GM12878 (cell line): ENCODE measurements around the gene ENAH. TPM values are rescaled to one million over a fixed set of nuclear protein-coding genes. Genes with fewer than 3 reads are reported as not detected.

Experiments used
- ATAC-seq: fragments of 200-7000 bp; cut with Tn5 transposase; 3 replicates; pipeline ENCODE4 v1.9.1; 2020; ENCODE audit warnings: mild to moderate bottlenecking, moderate library complexity
- BruUV-seq: library from RNA; stranded (reverse); fragments of 400-500 nt; replicated peaks from 2 replicates; lab custom pipeline; 2021; lab: Mats Ljungman, UMichigan
- CTCF ChIA-PET: fragments of 300-600 bp; sonication (Branson Sonifier 250); formaldehyde crosslinking; extraction: SDS; loops from one replicate; lab custom pipeline; 2021; ENCODE audit warnings: inconsistent platforms; lab: Yijun Ruan, JAX
- POLR2A ChIA-PET: fragments of 350-600 bp; formaldehyde crosslinking; extraction: SDS; loops from one replicate; lab custom pipeline; 2021; ENCODE audit warnings: inconsistent platforms; lab: Charles Lee
- RAD21 ChIA-PET: fragments of 300-600 bp; sonication (Branson Sonifier 250); formaldehyde crosslinking; loops from one replicate; lab custom pipeline; 2023; ENCODE audit warnings: antibody characterized with exemption; ENCODE audit not compliant: unreplicated experiment; lab: Charles Lee
- SMC1A ChIA-PET: fragments of 300-600 bp; sonication (Branson Sonifier 250); formaldehyde crosslinking; loops from one replicate; lab custom pipeline; 2023; ENCODE audit not compliant: unreplicated experiment, uncharacterized antibody; lab: Charles Lee
- DNase-seq: peaks from one replicate; pipeline ENCODE4 v3.0.0-alpha.2; 2011; ENCODE audit warnings: low read depth, low spot score
- FAIRE-seq: peaks from 3 replicates; lab custom pipeline; 2011; peaks lifted over from hg19 to GRCh38; lab: Jason Lieb, UNC
- H2AFZ ChIP-seq: 2 replicates; pipeline ENCODE4 v1.6.0; 2011; ENCODE audit warnings: low read depth, low read length, control low read depth; ENCODE audit not compliant: control insufficient read depth
- H3K27ac ChIP-seq: 2 replicates; pipeline ENCODE4 v1.5.1; 2011; ENCODE audit warnings: control low read depth; ENCODE audit not compliant: control insufficient read depth, insufficient read depth
- H3K27me3 ChIP-seq, 2 experiments: replicated peaks in 1 of 2; 2 replicates each; pipeline versions ENCODE4 v1.6.0 to v1.6.1; 2011; ENCODE audit warnings: low read length in 1 of 2; ENCODE audit not compliant: control insufficient read depth in 2 of 2, insufficient read depth in 2 of 2
- H3K36me3 ChIP-seq, 2 experiments: 2 replicates each; pipeline ENCODE4 v1.5.1; 2011; ENCODE audit warnings: low read length in 1 of 2; ENCODE audit not compliant: control insufficient read depth in 2 of 2, insufficient read depth in 2 of 2
- H3K4me1 ChIP-seq: 2 replicates; pipeline ENCODE4 v1.6.1; 2011; ENCODE audit warnings: mild to moderate bottlenecking, low read length, moderate library complexity, mixed read lengths; ENCODE audit not compliant: control insufficient read depth, insufficient read depth
- H3K4me2 ChIP-seq: 2 replicates; pipeline ENCODE4 v1.6.0; 2011; ENCODE audit warnings: control low read depth; ENCODE audit not compliant: control insufficient read depth, insufficient read depth
- H3K4me3 ChIP-seq: fragments of 200-600 bp; sonication (generic); 2 replicates; pipeline ENCODE4 v1.5.1; 2016
- H3K79me2 ChIP-seq: 2 replicates; pipeline ENCODE4 v1.6.0; 2011; ENCODE audit warnings: low read length; ENCODE audit not compliant: control insufficient read depth, insufficient read depth
- H3K9ac ChIP-seq: 2 replicates; pipeline ENCODE4 v1.8.0; 2011; ENCODE audit warnings: low read length, control low read depth, mixed read lengths; ENCODE audit not compliant: control insufficient read depth, insufficient read depth
- H3K9me3 ChIP-seq: replicated peaks from 3 replicates; pipeline ENCODE4 v1.5.1; 2011; ENCODE audit warnings: mild to moderate bottlenecking, low read length; ENCODE audit not compliant: control insufficient read depth, insufficient read depth
- H4K20me1 ChIP-seq: 2 replicates; pipeline ENCODE4 v1.6.0; 2011; ENCODE audit not compliant: control insufficient read depth, insufficient read depth
- EED ChIP-seq: sonication (generic); IDR thresholded peaks from 2 replicates; pipeline ENCODE4 v1.6.1; 2016; ENCODE audit warnings: antibody characterized with exemption, low read depth
- ESRRA ChIP-seq: IDR thresholded peaks from 2 replicates; pipeline ENCODE4 v1.6.1; 2012; ENCODE audit warnings: mild to moderate bottlenecking, low read length, improper control_type of control experiment
- GABPA ChIP-seq: IDR thresholded peaks from 2 replicates; pipeline ENCODE4 v1.6.1; 2014; ENCODE audit warnings: antibody characterized with exemption, low read depth, mild to moderate bottlenecking, inconsistent platforms
- KAT2A ChIP-seq: conservative IDR thresholded peaks from 2 replicates; pipeline ENCODE4 v1.6.1; 2011; ENCODE audit warnings: low read depth, low read length; ENCODE audit not compliant: control insufficient read depth
- MYC ChIP-seq: IDR thresholded peaks from 2 replicates; pipeline ENCODE4 v1.6.1; 2011; ENCODE audit warnings: mild to moderate bottlenecking, low read length, moderate library complexity, inconsistent platforms; ENCODE audit not compliant: insufficient read depth, insufficient replicate concordance, insufficient read length, severe bottlenecking
- RB1 ChIP-seq: fragments of 450-650 bp; formaldehyde crosslinking; IDR thresholded peaks from 2 replicates; pipeline ENCODE4 v1.6.1; 2017; ENCODE audit warnings: mild to moderate bottlenecking, borderline replicate concordance
- SUPT20H ChIP-seq: IDR thresholded peaks from 2 replicates; pipeline ENCODE4 v1.6.1; 2011; ENCODE audit warnings: low read depth, mild to moderate bottlenecking, low read length, moderate library complexity, borderline replicate concordance; ENCODE audit not compliant: control insufficient read depth
- WGBS: methylation state at CpG from one replicate; pipeline ENCODE4 v1.1.6; 2016; ENCODE audit warnings: low lambda C conversion rate; ENCODE audit not compliant: insufficient replicate concordance, insufficient coverage; ENCODE audit errors: missing lambda C conversion rate; 5-methylcytosine and 5-hydroxymethylcytosine counted together
- in situ Hi-C: fragments of 300-500 bp; cut with MboI; formaldehyde crosslinking; loops from 9 replicates; pipeline ENCODE4 v1.14.3; 2018; ENCODE audit warnings: mixed read lengths
- intact Hi-C: fragments of 100-400 bp; cut with micrococcal nuclease; formaldehyde crosslinking; loops from one replicate; pipeline ENCODE4 v1.14.2; 2022; ENCODE audit not compliant: unreplicated experiment
- polyA plus RNA-seq, 11 experiments: library from polyadenylated mRNA; depleted of rRNA in 4 of 11; unstranded in 6 of 11; stranded (reverse) in 5 of 11; fragments of >200 nt; fragmentation: Nextera tagmentation in 4 of 11; fragmentation: Illumina TruSeq in 1 of 11; extraction: Ambion mirVana in 4 of 11; extraction: Trizol in 1 of 11; gene quantifications; 1 replicate in 1 of 11; 2 replicates in 10 of 11; pipeline versions ENCODE4 v1.2.1 to v1.2.3, GENCODE V29; 2011 to 2016; ENCODE audit warnings: inconsistent platforms in 2 of 11, missing spikeins in 2 of 11, low read depth in 1 of 11
- total RNA-seq, 4 experiments: library from RNA; depleted of rRNA in 3 of 4; stranded (reverse); fragments of >200 nt in 3 of 4; fragmentation: Illumina TruSeq in 1 of 4; extraction: Trizol in 1 of 4; gene quantifications; 2 replicates each; pipeline versions ENCODE4 v1.2.1 to v1.2.3, GENCODE V29; 2013 to 2021
- TF ChIP-seq, protein P1 (sequence below): fragments of 450-650 bp; IDR thresholded peaks from 2 replicates; pipeline ENCODE4 v1.6.1; 2017; ENCODE audit warnings: borderline replicate concordance

ENAH gene
- total and polyA plus RNA-seq, 10 of the 15 experiments (the other 5 are each of a cell fraction or from before 2014, with no cell fraction given) = under 0.01 to 0.62 (median 0.06) TPM; not detected in 5

DNA sequence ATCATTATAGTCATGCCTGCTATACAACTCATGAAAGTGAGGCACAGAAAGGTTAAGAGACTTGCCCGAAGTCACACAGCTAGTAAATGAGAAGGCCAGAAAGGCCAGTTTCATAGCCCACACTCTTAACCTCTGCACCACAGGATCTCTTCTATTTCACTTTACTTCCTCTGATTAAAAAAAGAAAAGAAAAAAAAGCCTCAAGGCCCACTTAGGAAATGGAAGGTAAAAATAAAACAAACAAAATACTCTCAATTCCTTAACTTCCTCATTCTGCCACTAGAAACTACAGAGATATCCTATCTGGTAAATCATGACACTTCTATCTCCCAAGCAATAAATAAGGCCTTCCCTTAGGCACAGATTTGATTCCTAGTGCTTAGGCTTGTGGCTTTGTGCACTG is 7.6 kb upstream of the ENAH start:
- in situ Hi-C loops = no loop called here
- no peak for TF ChIP-seq SUPT20H
- TF ChIP-seq, protein P1, sequence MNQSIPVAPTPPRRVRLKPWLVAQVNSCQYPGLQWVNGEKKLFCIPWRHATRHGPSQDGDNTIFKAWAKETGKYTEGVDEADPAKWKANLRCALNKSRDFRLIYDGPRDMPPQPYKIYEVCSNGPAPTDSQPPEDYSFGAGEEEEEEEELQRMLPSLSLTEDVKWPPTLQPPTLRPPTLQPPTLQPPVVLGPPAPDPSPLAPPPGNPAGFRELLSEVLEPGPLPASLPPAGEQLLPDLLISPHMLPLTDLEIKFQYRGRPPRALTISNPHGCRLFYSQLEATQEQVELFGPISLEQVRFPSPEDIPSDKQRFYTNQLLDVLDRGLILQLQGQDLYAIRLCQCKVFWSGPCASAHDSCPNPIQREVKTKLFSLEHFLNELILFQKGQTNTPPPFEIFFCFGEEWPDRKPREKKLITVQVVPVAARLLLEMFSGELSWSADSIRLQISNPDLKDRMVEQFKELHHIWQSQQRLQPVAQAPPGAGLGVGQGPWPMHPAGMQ = no peak
- TF ChIP-seq KAT2A = no peak
- TF ChIP-seq GABPA = no peak
- TF ChIP-seq EED = no peak
- no peak for TF ChIP-seq MYC
- TF ChIP-seq ESRRA = no peak
- no peak for TF ChIP-seq RB1
- TF ChIP-seq, all 136 proteins: peak for 0
- intact Hi-C loops = no loop called here
- H3K4me2 ChIP-seq = peak overlapping the region; percentile 17; the same call in 1 of the 2 replicates
- no peaks in the 10 kb centered on the region for H4K20me1 ChIP-seq
- 0% methylated on average over 1 of the region's 1 CpG for WGBS
- POLR2A ChIA-PET = interaction anchor here (0.6 kb wide), 1 partner anchor 92 kb away, joined by 5 read pairs; no protein-coding TSS in a partner anchor
- FAIRE-seq (no peak), DNase-seq (peak; percentile 2), ATAC-seq (no peak)
- H3K27me3 ChIP-seq = no peaks in the 10 kb centered on the region; a peak in 1 of 4 replicates
- no TSS peak for BruUV-seq
- peaks cover 11% of the 10 kb centered on the region for H3K4me1 ChIP-seq
- no peaks in the 10 kb centered on the region for H3K79me2 ChIP-seq
- CTCF ChIA-PET = no interaction called here
- no peak overlapping the region for H3K4me3 ChIP-seq
- SMC1A ChIA-PET = no interaction called here
- no peaks in the 10 kb centered on the region for H3K36me3 ChIP-seq
- no peak overlapping the region for H2AFZ ChIP-seq
- H3K9me3 ChIP-seq = no peaks in the 10 kb centered on the region
- no peak overlapping the region for H3K9ac ChIP-seq
- H3K27ac ChIP-seq = no peak overlapping the region
- RAD21 ChIA-PET = no interaction called here
